ENCODE data around the gene MAGI3.

MAGI3 gene

GRCh38 chr1:113663165-113663951 is 273.0 kb downstream of the MAGI3 start:
- H3K18ac ChIP-seq (ENCODE audit: low read length), result no peak overlapping the region
- no peak overlapping the region for H4K8ac ChIP-seq (ENCODE audit: low read depth, low read length)
- WGBS (ENCODE audit: extremely low coverage, insufficient coverage, low lambda C conversion rate), result no CpG with 5 or more reads among the region's 5 CpGs

GRCh38 chr1:113665071-113665470 is 274.8 kb downstream of the MAGI3 start:
- H3K4ac ChIP-seq (ENCODE audit: low read depth, low read length), result no peak overlapping the region
- H3K27ac ChIP-seq (ENCODE audit: low read depth, low read length), result no peak overlapping the region
- H2BK5ac ChIP-seq (ENCODE audit: low read length), result no peak overlapping the region
- H4K5ac ChIP-seq (ENCODE audit: low read length), result no peak overlapping the region
- no peak overlapping the region for H3K56ac ChIP-seq (ENCODE audit: low read length)
- H3K23ac ChIP-seq (ENCODE audit: low read length), result no peak overlapping the region
- no peak for DNase-seq
- H3K18ac ChIP-seq (ENCODE audit: low read length), result no peak overlapping the region
- no peak overlapping the region for H3K4me2 ChIP-seq (ENCODE audit: low read length)
- H3K27me3 ChIP-seq (ENCODE audit: insufficient read depth, low read length, poor library complexity), result no peaks in the 10 kb centered on the region
- H2BK15ac ChIP-seq (replicated peaks; ENCODE audit: low read depth), result no peak overlapping the region
- no peaks in the 10 kb centered on the region for H3K79me2 ChIP-seq (ENCODE audit: control insufficient read depth, insufficient read depth, low read length)
- no peaks in the 10 kb centered on the region for H3K79me1 ChIP-seq (ENCODE audit: low read length)
- H2BK120ac ChIP-seq (ENCODE audit: low read depth, low read length), result no peak overlapping the region
- no peak overlapping the region for H2AK5ac ChIP-seq (ENCODE audit: low read length)
- H3K36me3 ChIP-seq (ENCODE audit: control insufficient read depth, insufficient read depth, low read length), result no peaks in the 10 kb centered on the region
- H3K9ac ChIP-seq (ENCODE audit: low read length), result no peak overlapping the region
- no peak overlapping the region for H3K4me3 ChIP-seq (ENCODE audit: low read length)
- no peak overlapping the region for H4K8ac ChIP-seq (ENCODE audit: low read depth, low read length)
- no peaks in the 10 kb centered on the region for H3K4me1 ChIP-seq (ENCODE audit: control insufficient read depth, low read depth, low read length)

More at GRCh38 chr1:113663165-113663951, 273.0 kb downstream of the MAGI3 start:
- Histone ChIP-seq H2BK5ac (ENCODE audit: low read length) (no peak overlapping the region), H3K56ac (ENCODE audit: low read length) (no peak overlapping the region), H3K27me3 (ENCODE audit: insufficient read depth, low read length, poor library complexity) (no peaks in the 10 kb centered on the region), H3K4me2 (ENCODE audit: low read length) (no peak overlapping the region), H3K4ac (ENCODE audit: low read depth, low read length) (no peak overlapping the region), H3K4me3 (ENCODE audit: low read length) (no peak overlapping the region), H3K23ac (ENCODE audit: low read length) (no peak overlapping the region), H2BK15ac (replicated peaks; ENCODE audit: low read depth) (no peak overlapping the region), H3K79me2 (ENCODE audit: control insufficient read depth, insufficient read depth, low read length) (no peaks in the 10 kb centered on the region), H3K9ac (ENCODE audit: low read length) (no peak overlapping the region), H3K79me1 (ENCODE audit: low read length) (no peaks in the 10 kb centered on the region), H4K5ac (ENCODE audit: low read length) (no peak overlapping the region), H3K36me3 (ENCODE audit: control insufficient read depth, insufficient read depth, low read length) (no peaks in the 10 kb centered on the region), H3K27ac (ENCODE audit: low read depth, low read length) (no peak overlapping the region), H3K4me1 (ENCODE audit: control insufficient read depth, low read depth, low read length) (no peaks in the 10 kb centered on the region), H2AK5ac (ENCODE audit: low read length) (no peak overlapping the region), H2BK120ac (ENCODE audit: low read depth, low read length) (no peak overlapping the region)
- no peak for DNase-seq

GRCh38 chr1:113666126-113666525 is 275.8 kb downstream of the MAGI3 start:
- H4K5ac ChIP-seq (ENCODE audit: low read length), result no peak overlapping the region
- H3K36me3 ChIP-seq (ENCODE audit: control insufficient read depth, insufficient read depth, low read length), result no peaks in the 10 kb centered on the region
- H3K4ac ChIP-seq (ENCODE audit: low read depth, low read length), result no peak overlapping the region
- no peak overlapping the region for H3K9ac ChIP-seq (ENCODE audit: low read length)
- no peaks in the 10 kb centered on the region for H3K79me2 ChIP-seq (ENCODE audit: control insufficient read depth, insufficient read depth, low read length)
- no peak overlapping the region for H4K8ac ChIP-seq (ENCODE audit: low read depth, low read length)
- H3K23ac ChIP-seq (ENCODE audit: low read length), result no peak overlapping the region
- no peak overlapping the region for H2BK15ac ChIP-seq (replicated peaks; ENCODE audit: low read depth)
- WGBS (ENCODE audit: extremely low coverage, insufficient coverage, low lambda C conversion rate), result no CpG with 5 or more reads among the region's 2 CpGs
- H3K27ac ChIP-seq (ENCODE audit: low read depth, low read length), result no peak overlapping the region
- no peaks in the 10 kb centered on the region for H3K27me3 ChIP-seq (ENCODE audit: insufficient read depth, low read length, poor library complexity)
- no peak overlapping the region for H2BK5ac ChIP-seq (ENCODE audit: low read length)
- no peak overlapping the region for H2AK5ac ChIP-seq (ENCODE audit: low read length)
- H3K56ac ChIP-seq (ENCODE audit: low read length), result no peak overlapping the region
- H3K4me1 ChIP-seq (ENCODE audit: control insufficient read depth, low read depth, low read length), result no peaks in the 10 kb centered on the region
- no peak overlapping the region for H2BK120ac ChIP-seq (ENCODE audit: low read depth, low read length)
- no peak overlapping the region for H3K18ac ChIP-seq (ENCODE audit: low read length)
- H3K4me3 ChIP-seq (ENCODE audit: low read length), result no peak overlapping the region
- H3K79me1 ChIP-seq (ENCODE audit: low read length), result no peaks in the 10 kb centered on the region
- H3K4me2 ChIP-seq (ENCODE audit: low read length), result no peak overlapping the region
- no peak for DNase-seq

- Histone ChIP-seq H3K79me1 (ENCODE audit: low read length) (no peaks in the 10 kb centered on the region), H3K4me2 (ENCODE audit: low read length) (no peak overlapping the region)
- WGBS (ENCODE audit: extremely low coverage, insufficient coverage, low lambda C conversion rate), result no CpG with 5 or more reads among the region's 1 CpG
Measured at GRCh38 chr1:113669988-113670387, 279.7 kb downstream of the MAGI3 start.

GRCh38 chr1:113670650-113671049 is 280.3 kb downstream of the MAGI3 start:
- H3K27ac ChIP-seq (ENCODE audit: low read depth, low read length), result no peak overlapping the region
- no peaks in the 10 kb centered on the region for H3K27me3 ChIP-seq (ENCODE audit: insufficient read depth, low read length, poor library complexity)
- no peaks in the 10 kb centered on the region for H3K36me3 ChIP-seq (ENCODE audit: control insufficient read depth, insufficient read depth, low read length)
- no peak overlapping the region for H2BK5ac ChIP-seq (ENCODE audit: low read length)
- no peak overlapping the region for H3K4ac ChIP-seq (ENCODE audit: low read depth, low read length)
- H2AK5ac ChIP-seq (ENCODE audit: low read length), result no peak overlapping the region
- no peaks in the 10 kb centered on the region for H3K79me2 ChIP-seq (ENCODE audit: control insufficient read depth, insufficient read depth, low read length)
- WGBS (ENCODE audit: extremely low coverage, insufficient coverage, low lambda C conversion rate), result no CpG with 5 or more reads among the region's 1 CpG
- H3K18ac ChIP-seq (ENCODE audit: low read length), result no peak overlapping the region
- no peak for DNase-seq
- no peak overlapping the region for H3K23ac ChIP-seq (ENCODE audit: low read length)
- H3K56ac ChIP-seq (ENCODE audit: low read length), result no peak overlapping the region
- H4K5ac ChIP-seq (ENCODE audit: low read length), result no peak overlapping the region
- H3K4me2 ChIP-seq (ENCODE audit: low read length), result no peak overlapping the region
- H3K4me3 ChIP-seq (ENCODE audit: low read length), result no peak overlapping the region
- H2BK15ac ChIP-seq (replicated peaks; ENCODE audit: low read depth), result no peak overlapping the region
- H4K8ac ChIP-seq (ENCODE audit: low read depth, low read length), result no peak overlapping the region
- H2BK120ac ChIP-seq (ENCODE audit: low read depth, low read length), result no peak overlapping the region
- H3K9ac ChIP-seq (ENCODE audit: low read length), result no peak overlapping the region
- no peaks in the 10 kb centered on the region for H3K79me1 ChIP-seq (ENCODE audit: low read length)
- no peaks in the 10 kb centered on the region for H3K4me1 ChIP-seq (ENCODE audit: control insufficient read depth, low read depth, low read length)

More at GRCh38 chr1:113669988-113670387, 279.7 kb downstream of the MAGI3 start:
- Histone ChIP-seq H3K79me2 (ENCODE audit: control insufficient read depth, insufficient read depth, low read length) (no peaks in the 10 kb centered on the region), H2AK5ac (ENCODE audit: low read length) (no peak overlapping the region), H2BK120ac (ENCODE audit: low read depth, low read length) (no peak overlapping the region), H2BK15ac (replicated peaks; ENCODE audit: low read depth) (no peak overlapping the region), H2BK5ac (ENCODE audit: low read length) (no peak overlapping the region), H3K18ac (ENCODE audit: low read length) (no peak overlapping the region), H3K23ac (ENCODE audit: low read length) (no peak overlapping the region), H3K36me3 (ENCODE audit: control insufficient read depth, insufficient read depth, low read length) (no peaks in the 10 kb centered on the region), H3K4me1 (ENCODE audit: control insufficient read depth, low read depth, low read length) (no peaks in the 10 kb centered on the region), H3K27ac (ENCODE audit: low read depth, low read length) (no peak overlapping the region), H3K9ac (ENCODE audit: low read length) (no peak overlapping the region), H3K4me3 (ENCODE audit: low read length) (no peak overlapping the region), H3K27me3 (ENCODE audit: insufficient read depth, low read length, poor library complexity) (no peaks in the 10 kb centered on the region), H3K56ac (ENCODE audit: low read length) (no peak overlapping the region), H4K5ac (ENCODE audit: low read length) (no peak overlapping the region), H4K8ac (ENCODE audit: low read depth, low read length) (no peak overlapping the region), H3K4ac (ENCODE audit: low read depth, low read length) (no peak overlapping the region)
- peak; percentile 27 for DNase-seq

- H3K4ac ChIP-seq (ENCODE audit: low read depth, low read length), result no peak overlapping the region
- no peak overlapping the region for H3K4me2 ChIP-seq (ENCODE audit: low read length)
- H3K36me3 ChIP-seq (ENCODE audit: control insufficient read depth, insufficient read depth, low read length), result no peaks in the 10 kb centered on the region
- no peak overlapping the region for H3K23ac ChIP-seq (ENCODE audit: low read length)
- H3K79me2 ChIP-seq (ENCODE audit: control insufficient read depth, insufficient read depth, low read length), result no peaks in the 10 kb centered on the region
- no peak overlapping the region for H3K27ac ChIP-seq (ENCODE audit: low read depth, low read length)
- no peak overlapping the region for H2AK5ac ChIP-seq (ENCODE audit: low read length)
- H3K18ac ChIP-seq (ENCODE audit: low read length), result no peak overlapping the region
- H3K56ac ChIP-seq (ENCODE audit: low read length), result no peak overlapping the region
- H3K27me3 ChIP-seq (ENCODE audit: insufficient read depth, low read length, poor library complexity), result no peaks in the 10 kb centered on the region
- no peak for DNase-seq
- H2BK120ac ChIP-seq (ENCODE audit: low read depth, low read length), result no peak overlapping the region
- no peak overlapping the region for H3K4me3 ChIP-seq (ENCODE audit: low read length)
- no peaks in the 10 kb centered on the region for H3K4me1 ChIP-seq (ENCODE audit: control insufficient read depth, low read depth, low read length)
- no peak overlapping the region for H3K9ac ChIP-seq (ENCODE audit: low read length)
- H4K8ac ChIP-seq (ENCODE audit: low read depth, low read length), result no peak overlapping the region
- WGBS (ENCODE audit: extremely low coverage, insufficient coverage, low lambda C conversion rate), result no CpG with 5 or more reads among the region's 4 CpGs
- H4K5ac ChIP-seq (ENCODE audit: low read length), result no peak overlapping the region
- no peak overlapping the region for H2BK5ac ChIP-seq (ENCODE audit: low read length)
- no peak overlapping the region for H2BK15ac ChIP-seq (replicated peaks; ENCODE audit: low read depth)
- no peaks in the 10 kb centered on the region for H3K79me1 ChIP-seq (ENCODE audit: low read length)
Measured at GRCh38 chr1:113672491-113672890, 282.2 kb downstream of the MAGI3 start.

All from mesendoderm (in vitro differentiated cells).